Measurements from ENCODE around the gene MINDY4B. TPM values are rescaled to one million over a fixed set of nuclear protein-coding genes. Genes with fewer than 3 reads are reported as not detected.

MINDY4B gene
- total and polyA plus RNA-seq, 2 of the 4 experiments (the other 2 are of a cell fraction): not detected

- ChIA-PET CTCF (no interaction called here), POLR2A (ENCODE audit: unreplicated experiment) (no interaction called here)
- Histone ChIP-seq H3K56ac (ENCODE audit: extremely low read depth, insufficient read depth, low read length) (no peak overlapping the region), H2BK5ac (ENCODE audit: low read depth, low read length, poor library complexity, severe bottlenecking) (no peak overlapping the region), H3K36me3 (ENCODE audit: control insufficient read depth, insufficient read depth, low read length) (no peaks in the 10 kb centered on the region), H3K4me2 (ENCODE audit: low read depth, low read length) (no peak overlapping the region), H2AK9ac (replicated peaks; ENCODE audit: low read depth, low read length, poor library complexity) (no peak overlapping the region), H2AFZ (replicated peaks; ENCODE audit: low read length, poor library complexity) (no peak overlapping the region), H3K14ac (replicated peaks; ENCODE audit: low read depth, low read length) (no peak overlapping the region), H3K9me3 (ENCODE audit: control insufficient read depth, insufficient read depth, low read length) (no peaks in the 10 kb centered on the region), H2BK20ac (ENCODE audit: low read depth, low read length) (no peak overlapping the region), H3K9ac (ENCODE audit: low read depth, low read length) (no peak overlapping the region), H4K5ac (ENCODE audit: low read depth, low read length) (no peak overlapping the region), H3K27me3 (ENCODE audit: control insufficient read depth, insufficient read depth, low read length) (peaks cover 15% of the 10 kb centered on the region), H3K79me1 (ENCODE audit: low read depth in 1 of 2, low read length in 2 of 2) (no peaks in the 10 kb centered on the region), H4K20me1 (ENCODE audit: insufficient read depth, low read length) (no peaks in the 10 kb centered on the region), H3K27ac (ENCODE audit: insufficient read depth, low read length) (no peak overlapping the region), H3K4me3 (ENCODE audit: insufficient read depth, low read depth, low read length) (no peak overlapping the region), H3K9me1 (ENCODE audit: insufficient read depth, low read length) (no peaks in the 10 kb centered on the region), H4K8ac (ENCODE audit: low read depth in 2 of 2, low read length in 2 of 2) (no peak overlapping the region), H2AK5ac (ENCODE audit: low read depth, low read length) (no peak overlapping the region), H4K91ac (ENCODE audit: insufficient read depth, low read depth, low read length) (no peak overlapping the region), H3K4me1 (ENCODE audit: control insufficient read depth, insufficient read depth, low read length) (no peaks in the 10 kb centered on the region), H2BK120ac (ENCODE audit: low read depth, low read length) (no peak overlapping the region), H2BK15ac (ENCODE audit: low read depth, low read length) (no peak overlapping the region), H3K23ac (ENCODE audit: low read depth, low read length) (no peak overlapping the region), H3K18ac (ENCODE audit: low read depth, low read length) (no peak overlapping the region), H3K4ac (ENCODE audit: low read depth, low read length) (no peak overlapping the region)
- no CpG with 5 or more reads among the region's 3 CpGs for WGBS, 2 experiments (ENCODE audit: extremely low coverage in 2 of 2, insufficient read length in 1 of 2)
- no peak for TF ChIP-seq FOS (IDR thresholded peaks at IDR 0.05; ENCODE audit: low read depth, low read length)
- TF ChIP-seq, protein P1, sequence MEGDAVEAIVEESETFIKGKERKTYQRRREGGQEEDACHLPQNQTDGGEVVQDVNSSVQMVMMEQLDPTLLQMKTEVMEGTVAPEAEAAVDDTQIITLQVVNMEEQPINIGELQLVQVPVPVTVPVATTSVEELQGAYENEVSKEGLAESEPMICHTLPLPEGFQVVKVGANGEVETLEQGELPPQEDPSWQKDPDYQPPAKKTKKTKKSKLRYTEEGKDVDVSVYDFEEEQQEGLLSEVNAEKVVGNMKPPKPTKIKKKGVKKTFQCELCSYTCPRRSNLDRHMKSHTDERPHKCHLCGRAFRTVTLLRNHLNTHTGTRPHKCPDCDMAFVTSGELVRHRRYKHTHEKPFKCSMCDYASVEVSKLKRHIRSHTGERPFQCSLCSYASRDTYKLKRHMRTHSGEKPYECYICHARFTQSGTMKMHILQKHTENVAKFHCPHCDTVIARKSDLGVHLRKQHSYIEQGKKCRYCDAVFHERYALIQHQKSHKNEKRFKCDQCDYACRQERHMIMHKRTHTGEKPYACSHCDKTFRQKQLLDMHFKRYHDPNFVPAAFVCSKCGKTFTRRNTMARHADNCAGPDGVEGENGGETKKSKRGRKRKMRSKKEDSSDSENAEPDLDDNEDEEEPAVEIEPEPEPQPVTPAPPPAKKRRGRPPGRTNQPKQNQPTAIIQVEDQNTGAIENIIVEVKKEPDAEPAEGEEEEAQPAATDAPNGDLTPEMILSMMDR (conservative IDR thresholded peaks at IDR 0.05; ENCODE audit: low read depth, low read length): no peak
- no peak for TF ChIP-seq NFE2L2 (IDR thresholded peaks at IDR 0.05; ENCODE audit: low read depth, low read length)
- TF ChIP-seq RAD21 (IDR thresholded peaks at IDR 0.05; ENCODE audit: low read length): no peak
- no peak for TF ChIP-seq CHD1 (IDR thresholded peaks at IDR 0.05; ENCODE audit: low read depth, low read length)
- no peak for TF ChIP-seq MAZ (IDR thresholded peaks at IDR 0.05; ENCODE audit: borderline replicate concordance, low read depth, low read length)
- TF ChIP-seq RCOR1 (IDR thresholded peaks at IDR 0.05; ENCODE audit: insufficient replicate concordance, low read length): no peak
- no peak for TF ChIP-seq CEBPB (IDR thresholded peaks at IDR 0.05; ENCODE audit: low read depth, low read length)
- BruUV-seq (replicated peaks): no TSS peak
- dilution Hi-C loops (cut with HindIII; ENCODE audit: low sequenced_read_pairs, unreplicated experiment) (no loop called here), intact Hi-C loops (cut with micrococcal nuclease) (no loop called here), in situ Hi-C loops (cut with MboI; ENCODE audit: low sequenced_read_pairs) (no loop called here)
- no peak for ATAC-seq (ENCODE audit: low read depth)
- no peak for DNase-seq
These were observed 25.6 kb upstream of the MINDY4B start for GRCh38 chr3:150930839-150931238.
